HL-60 (cell line): ENCODE measurements around the gene FAM81B.

ENCODE experiments used
- GABPA ChIP-seq: IDR thresholded peaks from 2 replicates; pipeline ENCODE4 v1.6.1; 2012; ENCODE audit warnings: low read depth
- POLR2AphosphoS5 ChIP-seq: IDR thresholded peaks from 2 replicates; pipeline ENCODE4 v1.6.1; 2012; ENCODE audit warnings: low read depth
- TF ChIP-seq, protein P1 (sequence below): IDR thresholded peaks from one replicate; pipeline ENCODE4 v1.5.1; 2011; ENCODE audit warnings: low read length, control low read depth, inconsistent platforms; ENCODE audit not compliant: insufficient read depth
- TF ChIP-seq, protein P2 (sequence below): IDR thresholded peaks from 2 replicates; pipeline ENCODE4 v1.6.1; 2012; ENCODE audit warnings: low read depth; ENCODE audit not compliant: insufficient replicate concordance

DNA sequence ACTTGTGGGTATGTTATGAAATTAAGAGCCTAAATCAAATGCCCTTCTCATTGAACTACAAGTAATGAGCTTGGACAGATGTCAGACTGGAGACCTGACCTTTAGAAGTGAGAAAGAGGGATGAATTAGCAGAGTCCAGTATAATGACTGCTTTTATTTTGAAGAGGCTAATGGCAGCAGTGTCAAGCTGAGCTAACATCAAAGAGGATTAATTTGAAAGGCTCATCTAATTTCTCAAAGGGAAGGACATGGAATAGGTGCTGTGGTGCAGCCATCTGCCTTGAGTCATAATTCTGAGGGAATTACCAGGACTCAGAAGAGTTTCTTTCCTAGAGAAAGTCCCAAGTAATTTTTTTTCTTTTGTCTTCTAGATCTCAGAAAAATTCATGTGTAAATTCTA lies 57.6 kb downstream of the FAM81B start:
- TF ChIP-seq, protein P1, sequence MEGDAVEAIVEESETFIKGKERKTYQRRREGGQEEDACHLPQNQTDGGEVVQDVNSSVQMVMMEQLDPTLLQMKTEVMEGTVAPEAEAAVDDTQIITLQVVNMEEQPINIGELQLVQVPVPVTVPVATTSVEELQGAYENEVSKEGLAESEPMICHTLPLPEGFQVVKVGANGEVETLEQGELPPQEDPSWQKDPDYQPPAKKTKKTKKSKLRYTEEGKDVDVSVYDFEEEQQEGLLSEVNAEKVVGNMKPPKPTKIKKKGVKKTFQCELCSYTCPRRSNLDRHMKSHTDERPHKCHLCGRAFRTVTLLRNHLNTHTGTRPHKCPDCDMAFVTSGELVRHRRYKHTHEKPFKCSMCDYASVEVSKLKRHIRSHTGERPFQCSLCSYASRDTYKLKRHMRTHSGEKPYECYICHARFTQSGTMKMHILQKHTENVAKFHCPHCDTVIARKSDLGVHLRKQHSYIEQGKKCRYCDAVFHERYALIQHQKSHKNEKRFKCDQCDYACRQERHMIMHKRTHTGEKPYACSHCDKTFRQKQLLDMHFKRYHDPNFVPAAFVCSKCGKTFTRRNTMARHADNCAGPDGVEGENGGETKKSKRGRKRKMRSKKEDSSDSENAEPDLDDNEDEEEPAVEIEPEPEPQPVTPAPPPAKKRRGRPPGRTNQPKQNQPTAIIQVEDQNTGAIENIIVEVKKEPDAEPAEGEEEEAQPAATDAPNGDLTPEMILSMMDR: no peak
- no peak for TF ChIP-seq POLR2AphosphoS5
- TF ChIP-seq, protein P2, sequence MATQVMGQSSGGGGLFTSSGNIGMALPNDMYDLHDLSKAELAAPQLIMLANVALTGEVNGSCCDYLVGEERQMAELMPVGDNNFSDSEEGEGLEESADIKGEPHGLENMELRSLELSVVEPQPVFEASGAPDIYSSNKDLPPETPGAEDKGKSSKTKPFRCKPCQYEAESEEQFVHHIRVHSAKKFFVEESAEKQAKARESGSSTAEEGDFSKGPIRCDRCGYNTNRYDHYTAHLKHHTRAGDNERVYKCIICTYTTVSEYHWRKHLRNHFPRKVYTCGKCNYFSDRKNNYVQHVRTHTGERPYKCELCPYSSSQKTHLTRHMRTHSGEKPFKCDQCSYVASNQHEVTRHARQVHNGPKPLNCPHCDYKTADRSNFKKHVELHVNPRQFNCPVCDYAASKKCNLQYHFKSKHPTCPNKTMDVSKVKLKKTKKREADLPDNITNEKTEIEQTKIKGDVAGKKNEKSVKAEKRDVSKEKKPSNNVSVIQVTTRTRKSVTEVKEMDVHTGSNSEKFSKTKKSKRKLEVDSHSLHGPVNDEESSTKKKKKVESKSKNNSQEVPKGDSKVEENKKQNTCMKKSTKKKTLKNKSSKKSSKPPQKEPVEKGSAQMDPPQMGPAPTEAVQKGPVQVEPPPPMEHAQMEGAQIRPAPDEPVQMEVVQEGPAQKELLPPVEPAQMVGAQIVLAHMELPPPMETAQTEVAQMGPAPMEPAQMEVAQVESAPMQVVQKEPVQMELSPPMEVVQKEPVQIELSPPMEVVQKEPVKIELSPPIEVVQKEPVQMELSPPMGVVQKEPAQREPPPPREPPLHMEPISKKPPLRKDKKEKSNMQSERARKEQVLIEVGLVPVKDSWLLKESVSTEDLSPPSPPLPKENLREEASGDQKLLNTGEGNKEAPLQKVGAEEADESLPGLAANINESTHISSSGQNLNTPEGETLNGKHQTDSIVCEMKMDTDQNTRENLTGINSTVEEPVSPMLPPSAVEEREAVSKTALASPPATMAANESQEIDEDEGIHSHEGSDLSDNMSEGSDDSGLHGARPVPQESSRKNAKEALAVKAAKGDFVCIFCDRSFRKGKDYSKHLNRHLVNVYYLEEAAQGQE: no peak
- TF ChIP-seq GABPA: no peak
